Measurements from ENCODE around the gene ZNF385C.
A peak's percentile ranks its signal among the peaks of the same experiment; 100 is the strongest.

The ZNF385C gene

GRCh38 chr17:42118126-42118510 is 19.8 kb upstream of the ZNF385C start:
- no peak overlapping the region for H3K4me3 ChIP-seq (replicated peaks; ENCODE audit: low read depth, low read length)
- no peak for TF ChIP-seq CTCF (IDR thresholded peaks at IDR 0.05; ENCODE audit: low read depth, low read length, missing control alignments)

GRCh38 chr17:42117397-42118125 is 19.3 kb upstream of the ZNF385C start:
- H3K4me3 ChIP-seq (replicated peaks; ENCODE audit: low read depth, low read length), result no peak overlapping the region
- no peak for TF ChIP-seq CTCF (IDR thresholded peaks at IDR 0.05; ENCODE audit: low read depth, low read length, missing control alignments)
- DNase-seq (ENCODE audit: extremely low read depth, low read depth), result no peak

More at GRCh38 chr17:42118126-42118510, 19.8 kb upstream of the ZNF385C start:
- DNase-seq (ENCODE audit: extremely low read depth, low read depth), result no peak

- DNase-seq (ENCODE audit: extremely low read depth, low read depth), result peak; percentile 45
- peak; percentile 78 for TF ChIP-seq CTCF (IDR thresholded peaks at IDR 0.05; ENCODE audit: low read depth, low read length, missing control alignments)
Measured at GRCh38 chr17:42116705-42117396, 18.6 kb upstream of the ZNF385C start.

GRCh38 chr17:42114118-42114517 is 15.8 kb upstream of the ZNF385C start:
- no peak for DNase-seq (ENCODE audit: extremely low read depth, low read depth)
- H3K4me3 ChIP-seq (replicated peaks; ENCODE audit: low read depth, low read length), result no peak overlapping the region
- no peak for TF ChIP-seq CTCF (IDR thresholded peaks at IDR 0.05; ENCODE audit: low read depth, low read length, missing control alignments)

More at GRCh38 chr17:42116705-42117396, 18.6 kb upstream of the ZNF385C start:
- H3K4me3 ChIP-seq (replicated peaks; ENCODE audit: low read depth, low read length), result no peak overlapping the region

- no peak for DNase-seq (ENCODE audit: extremely low read depth, low read depth)
- no peak for TF ChIP-seq CTCF (IDR thresholded peaks at IDR 0.05; ENCODE audit: low read depth, low read length, missing control alignments)
- no peak overlapping the region for H3K4me3 ChIP-seq (replicated peaks; ENCODE audit: low read depth, low read length)
Measured at GRCh38 chr17:42113293-42114069, 15.2 kb upstream of the ZNF385C start.

- peak within 1 kb of the TSS; percentile 41 for H3K4me3 ChIP-seq (replicated peaks; ENCODE audit: low read depth, low read length)
- TF ChIP-seq CTCF (IDR thresholded peaks at IDR 0.05; ENCODE audit: low read depth, low read length, missing control alignments), result no peak
- peak; percentile 66 for DNase-seq (ENCODE audit: extremely low read depth, low read depth)
Measured at GRCh38 chr17:42112552-42113176, 14.4 kb upstream of the ZNF385C start, which contains the start of gene DHX58. DHX58 (minus strand) TSS chr17:42112714; CDS start chr17:42111892, 822 bp downstream.
